Middle frontal gyrus (tissue), 1 donor: ENCODE data around the gene SPTAN1.
"Not testable (repeated sequence)": the region's sequence is repeated elsewhere in the genome, so short reads cannot be mapped to it uniquely, and the experiment has no call there.

Source experiments
- DNase-seq: peaks from one replicate; pipeline ENCODE4 v3.0.0-alpha.2; 2015; ENCODE audit warnings: low spot score; ENCODE audit errors: extremely low spot score

SPTAN1 gene

DNA sequence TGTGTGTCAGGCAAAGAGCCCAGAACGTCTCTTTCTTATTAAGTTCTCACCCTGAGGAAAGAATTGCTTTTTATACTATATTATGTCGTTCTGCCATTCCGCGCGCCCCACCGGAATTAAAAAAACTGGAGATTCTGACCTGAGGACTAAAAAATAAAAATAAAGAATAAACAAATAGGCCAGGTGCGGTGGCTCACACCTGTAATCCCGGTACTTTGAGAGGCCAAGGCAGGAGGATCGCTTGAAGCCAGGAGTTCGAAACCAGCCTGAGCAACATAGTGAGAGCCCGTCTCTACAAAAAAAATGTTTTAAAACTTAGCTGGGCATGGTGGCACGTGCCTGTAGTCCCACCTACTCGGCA lies 104.9 kb downstream of the SPTAN1 start:
- no peak for DNase-seq

DNA sequence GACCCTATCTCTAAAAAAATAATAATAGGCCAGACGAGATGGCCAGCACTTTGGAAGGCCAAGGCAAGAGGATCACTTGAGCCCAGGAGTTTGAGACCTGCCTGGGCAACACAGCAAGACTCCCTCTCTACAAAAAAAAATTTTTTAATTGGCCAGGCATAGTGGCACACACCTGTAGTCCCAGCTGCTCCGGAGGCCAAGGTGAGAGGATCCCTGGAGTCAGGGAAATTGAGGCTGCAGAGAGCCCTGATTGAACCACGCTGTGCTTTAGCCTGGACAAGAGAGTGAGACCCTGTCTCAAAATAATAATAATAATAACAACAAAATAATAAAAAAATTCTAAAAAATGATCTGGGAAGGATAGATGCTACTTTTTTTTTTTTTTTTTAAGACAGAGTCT lies 105.4 kb downstream of the SPTAN1 start:
- DNase-seq, result no peak

DNA sequence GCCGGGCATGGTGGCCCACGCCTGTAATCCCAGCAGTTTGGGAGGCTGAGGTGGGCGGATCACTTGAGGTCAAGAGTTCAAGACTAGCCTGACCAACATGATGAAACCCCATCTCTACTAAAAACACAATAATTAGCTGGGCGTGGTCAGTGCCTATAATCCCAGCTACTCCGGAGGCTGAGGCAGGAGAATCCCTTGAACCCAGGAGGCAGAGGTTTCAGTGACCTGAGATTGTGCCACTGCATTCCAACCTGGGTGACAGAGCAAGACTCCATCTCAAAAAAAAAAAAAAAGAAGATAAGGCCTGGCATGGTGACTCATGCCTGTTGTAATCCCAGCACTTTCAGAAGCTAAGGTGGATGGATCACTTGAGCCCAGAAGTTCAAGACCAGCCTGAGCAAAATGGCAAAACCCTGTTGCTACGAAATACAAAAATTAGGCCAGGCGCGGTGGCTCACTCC lies 114.1 kb downstream of the SPTAN1 start:
- not testable (repeated sequence) for DNase-seq

DNA sequence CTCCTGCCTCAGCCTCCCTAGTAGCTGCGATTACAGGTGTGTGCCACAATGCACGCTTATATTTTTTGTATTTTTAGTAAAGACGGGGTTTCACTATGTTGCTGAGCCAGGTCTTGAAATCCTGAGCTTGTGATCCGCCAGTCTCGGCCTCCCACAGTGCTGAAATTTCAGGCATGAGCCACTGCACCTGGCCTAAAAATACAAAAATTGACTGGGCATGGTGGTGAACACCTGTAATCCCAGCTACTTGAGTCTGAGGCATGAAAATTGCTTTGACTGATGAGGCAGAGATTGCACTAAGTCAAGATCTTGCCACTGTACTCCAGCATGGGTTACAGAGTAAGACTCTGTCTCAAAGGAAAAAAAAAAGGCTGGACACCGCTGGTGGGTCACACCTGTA lies 117.4 kb downstream of the SPTAN1 start:
- DNase-seq, result no peak

DNA sequence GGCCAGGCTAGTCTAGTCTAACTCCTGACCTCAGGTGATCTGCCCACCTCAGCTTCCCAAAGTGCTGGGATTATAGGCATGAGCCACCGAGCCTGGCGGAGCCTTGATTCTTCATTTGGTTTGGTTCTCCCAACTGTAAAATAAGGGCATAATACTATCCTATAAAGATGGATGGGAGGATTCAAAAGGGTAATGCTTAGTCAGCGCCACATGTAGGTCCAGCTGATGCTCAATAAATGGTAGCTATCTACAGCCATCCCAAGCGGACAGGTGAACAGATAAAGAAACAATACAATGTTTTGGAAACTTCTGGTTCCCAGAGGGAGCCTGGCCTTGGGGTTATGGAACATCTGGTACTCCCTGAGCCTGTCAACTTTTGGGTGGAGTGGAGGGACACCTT lies 123.0 kb downstream of the SPTAN1 start:
- DNase-seq, result no peak

DNA sequence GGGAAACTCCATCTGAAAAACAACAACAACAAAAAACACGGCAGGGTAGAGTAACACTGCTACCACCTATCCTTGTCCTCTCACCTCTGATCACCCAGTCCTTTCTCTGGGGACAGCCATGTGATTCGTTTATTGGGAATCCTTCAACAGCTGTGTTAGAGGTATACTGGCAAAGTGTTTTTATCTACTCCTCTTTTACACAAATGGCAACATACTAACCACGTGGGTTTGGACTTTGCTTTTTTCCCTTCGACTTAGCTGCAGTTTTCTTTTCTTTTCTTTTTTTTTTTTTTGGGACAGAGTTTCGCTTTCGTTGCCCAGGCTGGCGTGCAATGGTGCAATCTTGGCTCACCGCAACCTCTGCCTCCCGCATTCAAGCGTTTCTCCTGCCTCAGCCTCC lies 125.4 kb downstream of the SPTAN1 start:
- DNase-seq, result no peak
